Inflammatory macrophage treated with lipopolysaccharide for 1 hour (primary cell): ENCODE measurements around the gene BMP4.

Experiments used
- DNase-seq, 2 donors: peaks; one replicate each; pipeline ENCODE4 v3.0.0-alpha.2; 2020 to 2022

BMP4 gene

DNA sequence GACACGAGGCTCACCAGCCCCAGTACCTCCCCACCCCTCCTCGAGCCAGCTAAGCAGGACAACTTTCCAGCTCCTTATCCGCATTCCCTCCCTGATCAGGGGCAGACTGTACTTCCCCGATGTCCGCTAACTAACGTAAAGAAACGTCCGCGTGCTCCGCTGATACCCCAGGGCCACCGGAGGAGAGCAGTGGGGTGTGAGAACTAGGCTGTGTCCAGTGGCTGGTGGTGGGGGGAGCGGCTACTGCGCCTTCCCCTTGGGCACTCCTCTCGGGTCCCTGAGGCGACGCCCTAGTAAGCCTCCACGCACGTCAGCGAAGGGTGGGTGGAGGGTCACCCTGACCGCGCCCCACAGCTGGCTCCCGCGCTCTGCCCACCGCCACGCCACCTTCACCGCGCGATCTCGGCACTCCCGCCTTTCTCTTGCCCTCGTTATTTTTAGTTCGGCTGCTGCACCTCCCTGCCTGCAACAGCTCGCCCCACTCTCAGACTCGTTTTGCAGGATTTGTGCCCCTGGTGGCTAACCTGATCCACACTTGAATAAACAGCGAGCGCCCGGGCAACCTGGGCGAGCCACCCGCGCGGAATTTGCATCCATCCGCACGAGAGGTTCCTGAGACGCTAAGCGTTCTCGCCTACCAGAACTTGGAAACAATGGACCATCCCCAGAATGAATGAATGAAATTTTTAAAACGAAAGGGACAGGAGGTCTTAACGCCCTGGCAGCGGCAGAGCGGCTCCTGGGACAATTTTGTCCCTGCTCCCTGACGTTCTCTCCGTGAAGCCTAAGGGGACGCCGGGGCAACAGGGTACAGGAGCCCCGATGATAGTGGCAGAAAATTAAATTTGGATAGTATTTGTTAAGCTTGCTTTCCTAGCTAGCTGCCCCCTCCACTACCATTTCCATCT is 6.9 kb upstream of the BMP4 start:
- DNase-seq, result no peak

- no peak for DNase-seq
Observed at GRCh38 chr14:53962953-53963319, 6.3 kb upstream of the BMP4 start.

- no peak for DNase-seq
Observed at GRCh38 chr14:53958628-53959027, 2.0 kb upstream of the BMP4 start.

- no peak for DNase-seq
Observed at GRCh38 chr14:53957739-53958138, 1.1 kb upstream of the BMP4 start.

GRCh38 chr14:53955671-53956426 is 776 bp downstream of the BMP4 start:
- no peak for DNase-seq

DNA sequence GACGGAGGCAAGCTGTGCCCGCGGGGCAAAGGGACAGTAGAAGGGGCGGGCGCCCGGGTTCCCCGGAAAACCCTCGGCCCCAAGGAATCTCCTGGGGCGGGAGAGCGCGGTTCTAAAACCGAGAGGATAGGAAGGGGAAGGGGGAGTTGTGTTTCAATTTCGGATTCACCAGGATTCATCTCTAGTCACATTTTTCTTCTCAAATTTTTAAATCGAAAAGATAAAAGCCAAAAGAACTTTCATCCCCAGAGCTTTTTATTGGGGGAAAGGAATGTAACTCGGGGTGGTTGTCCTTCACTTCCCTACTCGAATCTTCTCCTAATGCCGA is 1.4 kb downstream of the BMP4 start:
- DNase-seq, result no peak

- DNase-seq, result no peak
Observed at GRCh38 chr14:53954551-53955228, 1.9 kb downstream of the BMP4 start.

- peak in 1 of 2 donors; percentile 8 for DNase-seq
Observed at GRCh38 chr14:53953828-53954550, 2.6 kb downstream of the BMP4 start.

DNA sequence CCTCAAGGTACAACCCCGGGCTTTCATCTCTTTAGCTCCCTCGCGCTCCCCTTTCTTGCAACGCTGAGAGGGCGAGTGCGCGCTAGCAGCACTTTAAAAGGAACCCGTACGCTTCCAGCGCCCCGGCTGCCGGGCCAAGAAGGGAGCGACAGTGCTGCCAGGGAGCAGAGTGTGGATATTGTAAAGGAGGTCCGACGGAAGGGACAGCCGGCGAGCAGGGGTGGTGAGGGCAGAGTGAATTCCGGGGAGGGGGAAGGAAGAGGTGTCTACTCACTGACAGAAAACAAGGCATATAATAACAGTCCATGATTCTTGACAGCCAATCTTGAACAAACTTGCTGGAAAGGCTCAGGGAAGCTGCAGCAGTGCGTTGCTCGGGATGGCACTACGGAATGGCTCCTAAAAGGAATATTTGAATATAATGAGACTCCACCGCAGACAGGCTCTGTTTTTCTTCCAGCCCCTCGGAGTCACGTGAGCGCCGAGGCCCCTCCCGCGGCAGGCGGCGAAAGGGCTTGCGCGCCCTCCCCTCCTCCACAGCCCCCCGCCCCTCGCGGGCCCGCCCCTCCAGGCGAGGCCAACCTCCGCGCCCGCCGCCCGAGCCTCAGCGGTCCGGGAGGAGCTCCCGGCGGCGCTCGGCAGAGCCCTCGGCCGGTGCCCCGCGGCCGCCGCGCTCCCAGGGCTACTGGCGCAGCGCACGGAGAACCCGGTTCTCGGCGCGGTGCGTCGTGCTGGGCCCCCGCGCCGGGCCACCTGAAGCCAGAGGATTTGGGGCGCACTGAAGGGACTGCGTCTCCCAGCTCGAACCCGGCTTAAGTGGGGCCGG is 3.4 kb downstream of the BMP4 start:
- DNase-seq, result no peak

DNA sequence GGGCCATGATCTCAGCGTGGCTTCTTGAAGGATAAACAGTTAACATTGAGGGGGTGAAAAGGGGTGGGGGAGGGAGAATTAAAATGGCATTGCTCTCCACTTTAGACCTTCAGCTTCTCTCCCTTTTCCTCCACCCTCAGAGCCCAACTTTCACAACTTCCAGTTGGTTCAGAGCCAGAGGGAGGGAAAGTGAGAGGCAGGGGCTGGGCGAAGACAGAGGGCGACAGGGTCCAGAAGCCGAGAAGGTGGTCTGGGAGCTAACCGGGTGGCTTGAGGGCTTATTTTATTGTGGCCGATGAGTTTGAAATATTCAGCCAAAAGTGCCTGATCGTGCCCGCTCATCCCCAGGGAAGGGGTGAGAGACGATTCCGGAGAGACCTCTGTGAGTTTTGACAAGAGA is 4.1 kb downstream of the BMP4 start:
- DNase-seq, result no peak

DNA sequence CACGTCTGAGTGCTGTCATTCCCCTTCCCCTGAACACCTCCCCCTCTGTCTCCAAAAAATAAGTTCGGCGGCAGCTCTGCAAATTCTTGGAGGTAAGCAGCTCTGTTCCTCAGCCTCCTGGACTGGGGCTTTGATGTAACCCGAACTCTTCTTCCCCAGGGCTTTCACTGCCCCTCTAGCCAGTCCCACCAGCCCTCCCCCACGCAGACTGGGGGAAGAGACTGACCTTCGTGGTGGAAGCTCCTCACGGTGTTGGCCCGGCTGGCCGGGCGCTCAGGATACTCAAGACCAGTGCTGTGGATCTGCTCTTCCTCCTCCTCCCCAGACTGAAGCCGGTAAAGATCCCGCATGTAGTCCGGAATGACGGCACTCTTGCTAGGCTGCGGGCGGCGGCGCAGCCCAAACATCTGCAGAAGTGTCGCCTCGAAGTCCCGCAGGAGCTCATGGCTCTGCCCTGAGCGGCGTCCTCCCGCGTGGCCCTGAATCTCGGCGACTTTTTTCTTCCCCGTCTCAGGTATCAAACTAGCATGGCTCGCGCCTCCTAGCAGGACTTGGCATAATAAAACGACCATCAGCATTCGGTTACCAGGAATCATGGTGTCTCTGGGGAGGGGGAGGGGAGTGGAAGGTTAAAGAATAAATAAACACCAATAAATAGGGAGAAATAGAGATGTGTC is 4.9 kb downstream of the BMP4 start:
- no peak for DNase-seq

DNA sequence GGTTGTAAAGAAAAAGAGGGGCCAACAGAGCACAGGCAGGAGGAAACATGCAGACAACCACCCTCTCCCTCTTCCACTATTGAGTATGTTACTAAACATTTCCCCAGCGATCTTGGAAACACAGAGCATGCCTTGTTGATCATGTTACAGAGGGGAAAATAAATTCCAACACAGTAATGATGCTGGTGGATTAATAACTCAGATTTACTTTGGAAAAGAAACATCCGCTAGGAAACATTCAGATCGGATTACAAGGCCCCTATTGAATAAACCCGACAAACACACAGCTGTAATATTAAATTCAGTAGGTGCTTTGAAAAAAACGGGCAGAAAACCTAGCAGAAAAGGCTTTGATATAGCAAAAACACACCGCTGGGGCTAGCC is 5.4 kb downstream of the BMP4 start:
- no peak for DNase-seq

GRCh38 chr14:53950031-53950793 is 6.4 kb downstream of the BMP4 start:
- no peak for DNase-seq

GRCh38 chr14:53949201-53949600 is 7.4 kb downstream of the BMP4 start:
- DNase-seq, result no peak

DNA sequence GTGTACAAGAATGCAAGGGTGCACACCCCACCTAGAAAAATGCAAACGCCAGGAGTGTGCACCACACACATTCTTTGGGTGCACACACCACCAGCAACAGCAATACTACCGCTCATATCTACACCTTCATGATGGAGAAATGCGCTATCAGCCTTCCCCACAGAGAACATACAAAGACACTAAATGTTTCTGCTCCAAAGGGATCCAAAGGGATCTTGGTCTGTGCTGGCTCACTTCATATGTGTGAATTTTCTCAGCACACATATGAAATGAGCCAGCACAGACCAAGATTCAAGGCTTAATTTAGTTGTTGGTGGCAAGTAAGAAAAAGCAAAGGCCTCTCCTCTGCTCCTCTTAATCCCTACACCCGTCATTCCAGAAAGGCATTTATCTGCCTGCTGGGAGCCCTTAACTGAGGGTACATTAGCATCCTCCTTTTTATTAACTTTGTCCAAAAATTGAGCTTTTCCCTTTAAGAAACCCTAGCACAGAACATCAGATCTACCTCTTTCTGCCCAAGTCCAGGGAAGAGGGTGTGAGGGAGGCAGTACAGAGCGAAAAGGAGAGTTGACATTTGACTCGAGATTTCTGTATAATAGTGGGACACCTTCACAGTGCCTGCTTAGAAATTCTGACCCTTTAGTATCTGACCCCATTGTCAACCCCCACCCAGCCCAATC is 8.3 kb downstream of the BMP4 start:
- DNase-seq, result no peak

GRCh38 chr14:53947452-53948204 is 9.0 kb downstream of the BMP4 start:
- no peak for DNase-seq

DNA sequence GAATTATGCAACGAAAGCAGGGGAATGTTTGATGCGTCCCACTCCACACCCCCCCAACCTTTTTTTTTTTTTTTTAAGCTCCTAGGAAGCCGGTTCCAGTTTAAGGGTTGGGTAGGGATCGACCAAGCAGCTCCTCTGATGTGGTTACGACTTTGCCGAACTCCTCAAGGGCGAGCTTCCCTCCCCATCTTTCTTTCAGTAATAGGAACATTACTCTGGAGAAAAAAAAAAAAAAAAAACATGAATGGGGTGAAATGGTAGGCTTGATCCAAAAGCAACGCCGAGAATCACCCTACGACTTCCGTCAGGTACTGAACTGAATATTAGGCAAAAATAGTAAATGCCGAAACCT is 9.6 kb downstream of the BMP4 start:
- no peak for DNase-seq

DNA sequence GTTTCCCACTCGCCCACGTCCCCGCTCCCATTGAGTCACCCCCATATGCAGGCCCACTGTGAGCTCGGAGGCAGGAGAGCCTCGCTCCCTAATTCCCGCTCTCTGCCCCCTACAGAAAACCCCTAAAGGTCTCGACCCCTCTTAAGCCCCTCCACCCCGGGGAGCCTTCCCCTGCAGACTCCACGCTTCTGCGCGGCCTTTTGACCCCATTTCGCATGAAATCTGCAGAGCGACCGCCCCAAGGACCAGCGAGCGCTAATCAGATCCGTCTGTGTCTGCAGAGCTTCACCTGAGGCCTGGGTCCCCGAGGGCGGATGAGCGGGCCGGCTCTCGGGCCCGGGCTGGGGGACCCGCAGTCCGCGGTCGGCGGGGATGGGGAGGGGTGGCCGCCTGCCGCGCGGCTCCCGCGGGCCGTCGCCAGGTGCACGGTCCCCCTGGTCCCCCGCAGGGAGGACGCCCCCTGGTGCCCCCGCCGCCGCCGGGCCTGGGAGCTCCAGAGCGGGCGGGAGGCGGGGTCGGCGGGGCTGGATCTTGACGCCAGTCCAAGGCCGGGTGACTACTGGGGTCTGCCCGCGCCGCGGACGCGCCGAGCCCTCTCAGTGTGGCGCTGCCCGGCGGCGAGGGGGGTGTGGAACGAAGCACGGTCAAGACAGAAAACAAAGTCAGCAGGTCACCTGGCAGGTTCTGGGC is 10.1 kb downstream of the BMP4 start:
- no peak for DNase-seq

- no peak for DNase-seq
Observed at GRCh38 chr14:53946071-53946403, 10.6 kb downstream of the BMP4 start.
